ENCODE measurements around the gene TMEM200A. TPM values are rescaled to one million over a fixed set of nuclear protein-coding genes. Genes with fewer than 3 reads are reported as not detected.
A peak's percentile ranks its signal among the peaks of the same experiment; 100 is the strongest.

Gene TMEM200A
- total RNA-seq, 1 donor: 43.1 TPM

DNA sequence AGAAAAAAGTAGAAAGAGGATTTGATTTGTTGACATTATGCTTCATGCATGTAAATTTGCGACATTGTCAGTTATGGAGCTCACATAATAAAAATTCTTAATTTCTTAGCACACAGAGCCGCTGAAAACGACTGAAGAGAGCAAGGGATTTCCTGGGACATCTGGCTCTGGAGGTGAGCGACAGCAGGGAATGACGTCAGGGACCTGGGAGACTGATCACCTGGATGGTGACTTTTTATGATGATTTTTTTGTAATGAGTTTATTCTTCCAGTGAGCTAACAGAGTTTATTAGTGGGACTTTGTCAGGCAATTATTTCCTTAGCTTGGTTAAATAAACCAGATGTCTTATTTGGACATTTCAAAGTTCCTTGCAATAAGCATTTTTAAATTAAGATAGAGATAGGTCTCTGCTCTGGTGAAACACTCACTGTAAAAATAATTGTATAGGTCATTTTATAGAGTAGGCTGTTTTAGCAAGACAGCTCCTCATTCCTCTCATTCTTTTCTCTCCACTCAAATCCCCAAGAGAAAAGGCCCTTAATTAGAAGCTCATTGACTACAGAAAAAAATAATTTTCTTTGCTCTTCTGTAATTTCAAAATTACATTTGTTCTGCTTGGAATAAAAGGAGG lies 19.4 kb downstream of the TMEM200A start:
- Histone ChIP-seq H3K79me2 (ENCODE audit: insufficient read depth, low read length) (peaks cover 52% of the 10 kb centered on the region), H4K20me1 (ENCODE audit: insufficient read depth, low read length) (peaks cover 4% of the 10 kb centered on the region), H3K36me3 (ENCODE audit: insufficient read depth, low read length) (peaks cover 14% of the 10 kb centered on the region), H3K9me3 (ENCODE audit: low read depth, low read length) (no peaks in the 10 kb centered on the region), H3K4me2 (ENCODE audit: insufficient read depth, low read length) (peak overlapping the region; percentile 64), H3K4me1 (ENCODE audit: insufficient read depth, low read length) (peaks cover 35% of the 10 kb centered on the region), H3K4me3 (ENCODE audit: insufficient read depth, low read length) (peak overlapping the region; percentile 13), H3K27ac (ENCODE audit: low read depth, low read length) (peak overlapping the region; percentile 56), H3K27me3 (ENCODE audit: insufficient read depth, low read length) (no peaks in the 10 kb centered on the region), H2AFZ (ENCODE audit: low read length) (no peak overlapping the region)
- TF ChIP-seq, protein P1, sequence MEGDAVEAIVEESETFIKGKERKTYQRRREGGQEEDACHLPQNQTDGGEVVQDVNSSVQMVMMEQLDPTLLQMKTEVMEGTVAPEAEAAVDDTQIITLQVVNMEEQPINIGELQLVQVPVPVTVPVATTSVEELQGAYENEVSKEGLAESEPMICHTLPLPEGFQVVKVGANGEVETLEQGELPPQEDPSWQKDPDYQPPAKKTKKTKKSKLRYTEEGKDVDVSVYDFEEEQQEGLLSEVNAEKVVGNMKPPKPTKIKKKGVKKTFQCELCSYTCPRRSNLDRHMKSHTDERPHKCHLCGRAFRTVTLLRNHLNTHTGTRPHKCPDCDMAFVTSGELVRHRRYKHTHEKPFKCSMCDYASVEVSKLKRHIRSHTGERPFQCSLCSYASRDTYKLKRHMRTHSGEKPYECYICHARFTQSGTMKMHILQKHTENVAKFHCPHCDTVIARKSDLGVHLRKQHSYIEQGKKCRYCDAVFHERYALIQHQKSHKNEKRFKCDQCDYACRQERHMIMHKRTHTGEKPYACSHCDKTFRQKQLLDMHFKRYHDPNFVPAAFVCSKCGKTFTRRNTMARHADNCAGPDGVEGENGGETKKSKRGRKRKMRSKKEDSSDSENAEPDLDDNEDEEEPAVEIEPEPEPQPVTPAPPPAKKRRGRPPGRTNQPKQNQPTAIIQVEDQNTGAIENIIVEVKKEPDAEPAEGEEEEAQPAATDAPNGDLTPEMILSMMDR (IDR thresholded peaks at IDR 0.05; ENCODE audit: extremely low read depth, low read depth, low read length): no peak
- peak; percentile 31 for DNase-seq (ENCODE audit: insufficient read length, low spot score, missing footprints)

DNA sequence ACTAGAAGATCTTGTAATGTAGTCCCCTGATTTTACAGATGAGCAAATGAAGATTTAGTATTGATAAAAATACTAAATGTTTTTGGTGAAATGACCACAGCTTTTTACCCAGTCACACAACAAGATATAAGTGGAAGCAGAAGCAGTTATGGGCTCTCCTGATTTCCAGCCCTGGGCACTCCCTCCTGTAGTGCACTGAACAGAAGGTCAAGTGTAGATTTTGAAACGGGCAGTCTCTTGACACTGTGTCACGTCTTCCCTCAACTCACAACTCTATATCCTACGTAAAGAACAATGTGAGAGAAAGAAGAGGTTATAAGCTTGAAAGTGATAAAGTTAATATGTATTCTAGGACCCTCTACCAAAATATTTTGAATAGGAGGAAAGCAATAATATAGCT lies 23.3 kb downstream of the TMEM200A start:
- H3K4me1 ChIP-seq (ENCODE audit: insufficient read depth, low read length): peaks cover 35% of the 10 kb centered on the region
- DNase-seq (ENCODE audit: insufficient read length, low spot score, missing footprints): no peak
- no peak overlapping the region for H3K27ac ChIP-seq (ENCODE audit: low read depth, low read length)
- H3K79me2 ChIP-seq (ENCODE audit: insufficient read depth, low read length): peaks cover 51% of the 10 kb centered on the region
- no peak overlapping the region for H2AFZ ChIP-seq (ENCODE audit: low read length)
- H3K4me3 ChIP-seq (ENCODE audit: insufficient read depth, low read length): no peak overlapping the region
- TF ChIP-seq, protein P1 (IDR thresholded peaks at IDR 0.05; ENCODE audit: extremely low read depth, low read depth, low read length): no peak
- no peak overlapping the region for H3K4me2 ChIP-seq (ENCODE audit: insufficient read depth, low read length)
- H3K36me3 ChIP-seq (ENCODE audit: insufficient read depth, low read length): peaks cover 21% of the 10 kb centered on the region
- H3K9me3 ChIP-seq (ENCODE audit: low read depth, low read length): no peaks in the 10 kb centered on the region
- no peaks in the 10 kb centered on the region for H4K20me1 ChIP-seq (ENCODE audit: insufficient read depth, low read length)
- no peaks in the 10 kb centered on the region for H3K27me3 ChIP-seq (ENCODE audit: insufficient read depth, low read length)

DNA sequence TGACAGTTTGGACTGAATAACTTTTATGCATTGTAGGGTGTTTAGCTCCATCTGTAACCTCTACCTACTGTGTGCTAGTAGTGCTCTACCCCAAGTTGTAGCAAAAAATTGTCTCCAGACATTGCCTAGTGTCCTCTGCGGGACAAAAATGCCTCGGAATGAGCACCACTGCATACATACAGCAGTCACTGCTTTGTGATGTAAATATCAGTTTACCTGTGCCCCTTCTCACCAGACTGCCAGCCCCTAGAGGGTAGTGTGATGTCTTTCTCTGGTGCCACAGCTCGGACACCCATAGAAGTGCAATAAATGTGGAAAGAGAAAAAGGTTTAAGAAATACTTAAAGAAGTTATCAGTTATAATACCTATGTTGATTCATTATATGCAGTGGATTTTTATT lies 25.1 kb downstream of the TMEM200A start:
- Histone ChIP-seq H4K20me1 (ENCODE audit: insufficient read depth, low read length) (no peaks in the 10 kb centered on the region), H3K4me3 (ENCODE audit: insufficient read depth, low read length) (no peak overlapping the region), H2AFZ (ENCODE audit: low read length) (no peak overlapping the region), H3K27me3 (ENCODE audit: insufficient read depth, low read length) (no peaks in the 10 kb centered on the region), H3K4me2 (ENCODE audit: insufficient read depth, low read length) (no peak overlapping the region), H3K79me2 (ENCODE audit: insufficient read depth, low read length) (peaks cover 61% of the 10 kb centered on the region), H3K9me3 (ENCODE audit: low read depth, low read length) (no peaks in the 10 kb centered on the region), H3K27ac (ENCODE audit: low read depth, low read length) (no peak overlapping the region), H3K36me3 (ENCODE audit: insufficient read depth, low read length) (peaks cover 18% of the 10 kb centered on the region), H3K4me1 (ENCODE audit: insufficient read depth, low read length) (peaks cover 29% of the 10 kb centered on the region)
- TF ChIP-seq, protein P1 (IDR thresholded peaks at IDR 0.05; ENCODE audit: extremely low read depth, low read depth, low read length): no peak
- DNase-seq (ENCODE audit: insufficient read length, low spot score, missing footprints): peak; percentile 42

DNA sequence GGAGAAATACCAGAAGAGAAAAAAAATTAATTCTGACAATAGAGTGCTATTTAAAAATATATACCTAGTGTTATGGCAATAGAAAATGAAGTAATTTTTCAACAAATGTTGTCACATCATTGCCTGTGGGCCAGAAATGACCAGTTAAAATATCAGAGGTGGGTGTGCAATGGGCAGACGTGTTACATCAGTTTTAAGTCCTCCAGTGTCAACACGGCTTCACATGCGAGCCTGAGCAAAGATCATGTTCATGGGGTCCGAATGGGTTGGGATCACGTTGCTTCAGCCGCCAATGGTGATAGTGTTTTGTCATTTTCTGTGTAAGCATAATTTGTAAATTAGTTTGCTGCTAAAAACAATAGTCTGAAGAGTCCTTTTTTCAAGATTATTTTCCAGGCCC lies 27.5 kb downstream of the TMEM200A start:
- H3K36me3 ChIP-seq (ENCODE audit: insufficient read depth, low read length): peaks cover 14% of the 10 kb centered on the region
- H3K4me3 ChIP-seq (ENCODE audit: insufficient read depth, low read length): no peak overlapping the region
- no peaks in the 10 kb centered on the region for H3K9me3 ChIP-seq (ENCODE audit: low read depth, low read length)
- H3K4me2 ChIP-seq (ENCODE audit: insufficient read depth, low read length): no peak overlapping the region
- H3K27ac ChIP-seq (ENCODE audit: low read depth, low read length): no peak overlapping the region
- H3K4me1 ChIP-seq (ENCODE audit: insufficient read depth, low read length): peaks cover 34% of the 10 kb centered on the region
- H4K20me1 ChIP-seq (ENCODE audit: insufficient read depth, low read length): no peaks in the 10 kb centered on the region
- TF ChIP-seq, protein P1 (IDR thresholded peaks at IDR 0.05; ENCODE audit: extremely low read depth, low read depth, low read length): no peak
- no peak overlapping the region for H2AFZ ChIP-seq (ENCODE audit: low read length)
- DNase-seq (ENCODE audit: insufficient read length, low spot score, missing footprints): no peak
- peaks cover 58% of the 10 kb centered on the region for H3K79me2 ChIP-seq (ENCODE audit: insufficient read depth, low read length)
- no peaks in the 10 kb centered on the region for H3K27me3 ChIP-seq (ENCODE audit: insufficient read depth, low read length)

All from osteoblast (primary cell).